ENCODE data around the gene ST8SIA5. TPM values are rescaled to one million over a fixed set of nuclear protein-coding genes. Genes with fewer than 3 reads are reported as not detected.

ST8SIA5 gene
- total RNA-seq, 4 donors from 2014 or later: under 0.01 TPM; not detected in 3

GRCh38 chr18:46738491-46738890 lies 18.4 kb downstream of the ST8SIA5 start:
- TF ChIP-seq, protein P1, sequence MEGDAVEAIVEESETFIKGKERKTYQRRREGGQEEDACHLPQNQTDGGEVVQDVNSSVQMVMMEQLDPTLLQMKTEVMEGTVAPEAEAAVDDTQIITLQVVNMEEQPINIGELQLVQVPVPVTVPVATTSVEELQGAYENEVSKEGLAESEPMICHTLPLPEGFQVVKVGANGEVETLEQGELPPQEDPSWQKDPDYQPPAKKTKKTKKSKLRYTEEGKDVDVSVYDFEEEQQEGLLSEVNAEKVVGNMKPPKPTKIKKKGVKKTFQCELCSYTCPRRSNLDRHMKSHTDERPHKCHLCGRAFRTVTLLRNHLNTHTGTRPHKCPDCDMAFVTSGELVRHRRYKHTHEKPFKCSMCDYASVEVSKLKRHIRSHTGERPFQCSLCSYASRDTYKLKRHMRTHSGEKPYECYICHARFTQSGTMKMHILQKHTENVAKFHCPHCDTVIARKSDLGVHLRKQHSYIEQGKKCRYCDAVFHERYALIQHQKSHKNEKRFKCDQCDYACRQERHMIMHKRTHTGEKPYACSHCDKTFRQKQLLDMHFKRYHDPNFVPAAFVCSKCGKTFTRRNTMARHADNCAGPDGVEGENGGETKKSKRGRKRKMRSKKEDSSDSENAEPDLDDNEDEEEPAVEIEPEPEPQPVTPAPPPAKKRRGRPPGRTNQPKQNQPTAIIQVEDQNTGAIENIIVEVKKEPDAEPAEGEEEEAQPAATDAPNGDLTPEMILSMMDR (IDR thresholded peaks at IDR 0.05; ENCODE audit: low read depth): no peak

GRCh38 chr18:46736736-46737135 lies 20.1 kb downstream of the ST8SIA5 start:
- TF ChIP-seq, protein P1 (IDR thresholded peaks at IDR 0.05; ENCODE audit: low read depth): no peak

- TF ChIP-seq, protein P1 (IDR thresholded peaks at IDR 0.05; ENCODE audit: low read depth): no peak
Observed at GRCh38 chr18:46736135-46736534, 20.7 kb downstream of the ST8SIA5 start.

- TF ChIP-seq, protein P1 (IDR thresholded peaks at IDR 0.05; ENCODE audit: low read depth): no peak
Observed at GRCh38 chr18:46734981-46735380, 21.9 kb downstream of the ST8SIA5 start.

DNA sequence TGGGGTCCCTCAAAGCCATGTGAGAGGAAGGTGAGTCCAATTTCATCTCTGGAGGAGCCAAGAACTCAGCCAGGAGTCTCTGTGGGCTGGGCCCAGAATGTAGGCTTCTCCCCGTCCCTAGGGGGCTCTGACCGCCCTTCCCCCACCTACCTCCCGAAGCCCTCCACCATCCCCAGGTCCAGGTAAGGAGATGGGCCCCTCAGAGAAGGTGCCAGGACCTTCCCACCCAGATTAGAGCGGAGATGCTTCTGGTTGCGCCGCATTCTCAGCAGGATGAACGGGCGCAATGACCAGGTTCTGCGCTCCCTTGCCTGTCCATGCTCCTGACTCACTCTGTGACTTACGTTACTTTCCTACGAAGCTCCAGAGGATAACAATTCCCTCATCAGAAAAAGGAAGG lies 23.0 kb downstream of the ST8SIA5 start:
- TF ChIP-seq, protein P1 (IDR thresholded peaks at IDR 0.05; ENCODE audit: low read depth): no peak

- TF ChIP-seq, protein P1 (IDR thresholded peaks at IDR 0.05; ENCODE audit: low read depth): no peak
Observed at GRCh38 chr18:46732801-46733200, 24.1 kb downstream of the ST8SIA5 start.

- TF ChIP-seq, protein P1 (IDR thresholded peaks at IDR 0.05; ENCODE audit: low read depth): no peak
Observed at GRCh38 chr18:46732201-46732600, 24.7 kb downstream of the ST8SIA5 start.

Data from subcutaneous adipose tissue (tissue), 4 donors.